ENCODE measurements around the gene METTL24.

DNA sequence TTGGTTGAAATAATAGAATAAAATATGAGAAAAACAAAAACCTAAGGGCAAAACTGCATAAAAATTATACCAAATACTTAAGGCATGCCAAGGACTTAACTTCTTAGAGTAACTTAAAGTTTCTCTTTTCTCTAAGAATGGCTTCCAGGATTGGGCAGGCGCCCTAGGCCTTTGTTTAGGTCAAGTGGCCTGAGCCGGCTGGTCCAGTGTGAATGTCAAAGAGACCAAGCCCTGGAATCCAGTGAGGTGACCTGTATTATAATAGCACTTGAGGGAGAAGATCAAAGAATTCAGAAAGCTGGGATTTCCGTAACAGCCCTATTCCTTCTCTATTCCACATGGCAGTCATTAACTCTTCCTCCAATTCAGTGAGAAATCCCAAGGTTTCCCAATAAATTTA, 6.6 kb downstream of the METTL24 start:
- TF ChIP-seq CTCF (IDR thresholded peaks at IDR 0.05; ENCODE audit: low read length) (no peak), EZH2 (IDR thresholded peaks at IDR 0.05; ENCODE audit: borderline replicate concordance, low read length) (no peak)
